Measurements from ENCODE around the gene UCN2.

UCN2 gene

GRCh38 chr3:48591436-48591835, 27.9 kb upstream of the UCN2 start:
- DNase-seq (ENCODE audit: low read depth in 2 of 2): no peak

- no peak for DNase-seq (ENCODE audit: low read depth in 2 of 2)
These were observed 24.6 kb upstream of the UCN2 start for GRCh38 chr3:48588230-48588629.

GRCh38 chr3:48587686-48588085, 24.1 kb upstream of the UCN2 start:
- no peak for DNase-seq (ENCODE audit: low read depth in 2 of 2)

GRCh38 chr3:48585411-48585810, 21.8 kb upstream of the UCN2 start:
- DNase-seq (ENCODE audit: low read depth in 2 of 2): no peak

- DNase-seq (ENCODE audit: low read depth in 2 of 2): no peak
These were observed 21.3 kb upstream of the UCN2 start for GRCh38 chr3:48584836-48585235.

GRCh38 chr3:48581621-48582481, 18.3 kb upstream of the UCN2 start:
- DNase-seq (ENCODE audit: low read depth in 2 of 2): no peak

- no peak for DNase-seq (ENCODE audit: low read depth in 2 of 2)
These were observed 13.1 kb upstream of the UCN2 start for GRCh38 chr3:48576647-48577046.

- no peak for DNase-seq (ENCODE audit: low read depth in 2 of 2)
These were observed 11.8 kb upstream of the UCN2 start for GRCh38 chr3:48575366-48575765.

- no peak for DNase-seq (ENCODE audit: low read depth in 2 of 2)
These were observed 10.5 kb upstream of the UCN2 start for GRCh38 chr3:48573973-48574585.

- DNase-seq (ENCODE audit: low read depth in 2 of 2): no peak
These were observed 8.9 kb upstream of the UCN2 start for GRCh38 chr3:48572517-48572916.

- no peak for DNase-seq (ENCODE audit: low read depth in 2 of 2)
These were observed 8.4 kb upstream of the UCN2 start for GRCh38 chr3:48571938-48572337.

GRCh38 chr3:48569808-48570450, 6.3 kb upstream of the UCN2 start:
- DNase-seq (ENCODE audit: low read depth in 2 of 2): no peak

GRCh38 chr3:48569400-48569799, 5.8 kb upstream of the UCN2 start:
- no peak for DNase-seq (ENCODE audit: low read depth in 2 of 2)

- no peak for DNase-seq (ENCODE audit: low read depth in 2 of 2)
These were observed 4.9 kb upstream of the UCN2 start for GRCh38 chr3:48568476-48568875.

- no peak for DNase-seq (ENCODE audit: low read depth in 2 of 2)
These were observed 3.9 kb upstream of the UCN2 start for GRCh38 chr3:48567500-48567899.

GRCh38 chr3:48567090-48567489, 3.5 kb upstream of the UCN2 start:
- no peak for DNase-seq (ENCODE audit: low read depth in 2 of 2)

GRCh38 chr3:48566401-48566760, 2.8 kb upstream of the UCN2 start:
- no peak for DNase-seq (ENCODE audit: low read depth in 2 of 2)

GRCh38 chr3:48565591-48566400, 2.2 kb upstream of the UCN2 start:
- DNase-seq (ENCODE audit: low read depth in 2 of 2): no peak

GRCh38 chr3:48565186-48565585, 1.6 kb upstream of the UCN2 start:
- no peak for DNase-seq (ENCODE audit: low read depth in 2 of 2)

- no peak for DNase-seq (ENCODE audit: low read depth in 2 of 2)
These were observed 1.1 kb upstream of the UCN2 start for GRCh38 chr3:48564667-48565066.

- no peak for DNase-seq (ENCODE audit: low read depth in 2 of 2)
These were observed 441 bp upstream of the UCN2 start for GRCh38 chr3:48564022-48564421.
